ENCODE measurements around the gene FBF1. TPM values are rescaled to one million over a fixed set of nuclear protein-coding genes. Genes with fewer than 3 reads are reported as not detected.

The FBF1 gene
- total and polyA plus RNA-seq, 4 experiments from 2014 or later: 3.7 to 42.7 (median 21.8) TPM

DNA sequence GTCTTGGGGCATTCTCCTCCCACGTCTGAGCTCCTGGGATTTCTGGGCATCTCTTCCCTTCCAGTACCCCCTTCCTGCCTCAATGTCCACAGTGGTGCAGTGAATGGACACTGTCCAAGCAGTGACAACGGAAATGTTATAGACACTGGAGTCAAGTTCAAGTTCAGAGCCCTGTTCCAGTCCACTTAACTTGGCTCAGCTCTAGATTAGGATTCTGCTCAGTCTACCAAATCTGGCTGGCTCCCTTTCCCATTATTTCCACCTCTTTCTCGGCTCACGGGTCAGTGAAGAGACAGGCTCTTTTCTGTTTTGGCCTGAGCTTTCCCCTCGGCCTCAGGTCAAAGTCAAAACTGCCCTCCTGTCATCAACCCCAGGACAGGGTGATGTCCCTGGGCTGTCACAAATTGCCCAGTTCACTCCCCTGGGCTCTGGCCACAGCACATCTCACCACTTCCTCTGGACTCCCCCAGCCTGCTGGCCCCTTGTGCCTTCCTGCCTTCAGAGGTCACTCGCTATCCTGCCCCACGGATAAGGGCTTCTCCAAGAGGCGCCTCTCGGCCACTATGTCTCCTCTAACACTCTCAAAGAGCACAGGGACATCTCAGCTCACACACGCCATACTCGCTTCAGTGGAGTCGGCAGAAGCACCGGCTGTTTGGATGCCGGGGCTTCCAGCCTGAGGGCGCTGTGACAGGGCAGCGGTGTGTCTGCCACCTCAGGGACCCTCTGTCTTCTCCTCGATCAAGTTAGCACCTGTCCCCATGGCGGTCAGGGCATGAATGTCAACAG, 18.5 kb downstream of the FBF1 start:
- intact Hi-C loops (cut with micrococcal nuclease): no loop called here
- Mint-ChIP-seq H3K4me1 (peaks cover 0 to 7% (median under 1%) of the 10 kb centered on the region in 4 donors), H3K36me3 (peaks cover 0 to 5% of the 10 kb centered on the region in 2 donors), H3K9me3 (no peaks in the 10 kb centered on the region), H3K4me3 (no peak overlapping the region), H3K27me3 (no peaks in the 10 kb centered on the region), H3K27ac (peak overlapping the region in 1 of 7 donors; percentile 24)
- Histone ChIP-seq H3K36me3 (ENCODE audit: insufficient read depth, low read length) (no peaks in the 10 kb centered on the region), H3K4me1 (ENCODE audit: insufficient read depth, low read length) (no peaks in the 10 kb centered on the region), H3K27me3 (ENCODE audit: insufficient read depth, low read length) (no peaks in the 10 kb centered on the region), H3K9me3 (ENCODE audit: control insufficient read depth in 1 of 2, low read length in 2 of 2) (no peaks in the 10 kb centered on the region), H3K4me3 (ENCODE audit: low read length in 2 of 2) (no peak overlapping the region), H3K27ac (ENCODE audit: low read depth, low read length) (no peak overlapping the region)
- CTCF ChIA-PET (ENCODE audit: partially characterized antibody): interaction anchor here (0.6 kb wide), 1 partner anchor 10 kb away, joined by 3 read pairs; no protein-coding TSS in a partner anchor
- DNase-seq: no peak
- POLR2A ChIA-PET (ENCODE audit: partially characterized antibody): no interaction called here

DNA sequence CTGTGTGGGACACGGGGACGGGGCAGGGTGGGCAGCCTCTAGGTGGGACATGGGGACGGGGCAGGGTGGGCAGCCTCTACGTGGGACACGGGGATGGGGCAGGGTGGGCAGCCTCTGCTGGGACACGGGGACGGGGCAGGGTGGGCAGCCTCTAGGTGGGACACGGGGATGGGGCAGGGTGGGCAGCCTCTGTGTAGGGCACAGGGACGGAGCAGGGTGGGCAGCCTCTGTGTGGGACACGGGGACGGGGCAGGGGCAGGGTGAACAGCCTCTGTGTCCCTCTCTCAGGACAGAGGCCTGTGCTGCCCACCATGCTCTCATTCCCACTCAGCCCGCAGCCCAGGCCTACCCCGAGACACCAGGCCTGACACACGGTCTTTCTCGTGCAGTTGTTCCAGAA, 19.2 kb downstream of the FBF1 start:
- CTCF ChIA-PET (ENCODE audit: partially characterized antibody): interaction anchor here (0.6 kb wide), 1 partner anchor 11 kb away, joined by 3 read pairs; no protein-coding TSS in a partner anchor
- intact Hi-C loops (cut with micrococcal nuclease): no loop called here
- Histone ChIP-seq H3K27me3 (ENCODE audit: insufficient read depth, low read length) (no peaks in the 10 kb centered on the region), H3K27ac (ENCODE audit: low read depth, low read length) (no peak overlapping the region), H3K9me3 (ENCODE audit: control insufficient read depth in 1 of 2, low read length in 2 of 2) (no peaks in the 10 kb centered on the region), H3K36me3 (ENCODE audit: insufficient read depth, low read length) (no peaks in the 10 kb centered on the region), H3K4me1 (ENCODE audit: insufficient read depth, low read length) (no peaks in the 10 kb centered on the region), H3K4me3 (ENCODE audit: low read length in 2 of 2) (no peak overlapping the region)
- Mint-ChIP-seq H3K27ac (no peak overlapping the region), H3K4me3 (no peak overlapping the region), H3K9me3 (no peaks in the 10 kb centered on the region), H3K27me3 (no peaks in the 10 kb centered on the region), H3K4me1 (peaks cover 0 to 11% (median 4%) of the 10 kb centered on the region in 4 donors), H3K36me3 (peaks cover 4 to 9% of the 10 kb centered on the region in 2 donors)
- POLR2A ChIA-PET (ENCODE audit: partially characterized antibody): no interaction called here
- no peak for DNase-seq

DNA sequence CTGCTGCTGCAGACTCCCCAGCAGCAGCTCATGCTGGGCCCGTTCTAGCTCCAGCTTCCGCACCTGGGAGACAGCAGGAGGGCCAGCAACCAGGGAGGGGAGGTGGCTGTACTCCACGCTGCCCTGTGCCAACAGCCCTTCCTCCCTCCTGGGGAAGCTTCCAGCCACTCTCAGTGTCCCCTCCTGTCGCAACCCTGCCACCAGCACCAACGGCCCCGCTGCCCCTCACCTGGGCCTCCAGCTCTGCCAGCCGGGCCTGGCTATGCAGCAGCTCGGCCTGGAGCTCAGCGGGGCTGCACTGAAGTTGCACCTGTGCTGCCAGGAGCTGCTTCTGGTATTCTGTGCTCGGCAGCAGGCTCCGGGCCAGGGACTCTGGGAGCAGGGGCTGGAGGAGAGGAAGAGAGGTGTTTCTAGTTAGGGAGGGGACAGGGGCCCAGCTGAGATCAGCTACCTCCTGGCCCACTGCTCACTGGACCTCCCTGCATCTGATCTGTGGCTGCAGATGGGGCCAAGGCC, 20.7 kb downstream of the FBF1 start:
- no peaks in the 10 kb centered on the region for H3K9me3 Mint-ChIP-seq
- no peak overlapping the region for H3K4me3 ChIP-seq (ENCODE audit: low read length in 2 of 2)
- POLR2A ChIA-PET (ENCODE audit: partially characterized antibody): interaction anchor here (1.1 kb wide), 1 partner anchor 21 kb away, joined by 3 read pairs; the partner anchor contains the start of gene FBF1
- H3K27ac Mint-ChIP-seq: no peak overlapping the region
- H3K4me3 Mint-ChIP-seq: no peak overlapping the region
- CTCF ChIA-PET (ENCODE audit: partially characterized antibody): no interaction called here
- no peaks in the 10 kb centered on the region for H3K27me3 ChIP-seq (ENCODE audit: insufficient read depth, low read length)
- H3K36me3 Mint-ChIP-seq: peaks cover 4 to 9% of the 10 kb centered on the region in 2 donors
- H3K4me1 ChIP-seq (ENCODE audit: insufficient read depth, low read length): no peaks in the 10 kb centered on the region
- no peaks in the 10 kb centered on the region for H3K36me3 ChIP-seq (ENCODE audit: insufficient read depth, low read length)
- intact Hi-C loops (cut with micrococcal nuclease): no loop called here
- DNase-seq: no peak
- H3K27me3 Mint-ChIP-seq: no peaks in the 10 kb centered on the region
- H3K4me1 Mint-ChIP-seq: peaks cover 0 to 11% (median 4%) of the 10 kb centered on the region in 4 donors
- H3K9me3 ChIP-seq (ENCODE audit: control insufficient read depth in 1 of 2, low read length in 2 of 2): no peaks in the 10 kb centered on the region
- H3K27ac ChIP-seq (ENCODE audit: low read depth, low read length): no peak overlapping the region

DNA sequence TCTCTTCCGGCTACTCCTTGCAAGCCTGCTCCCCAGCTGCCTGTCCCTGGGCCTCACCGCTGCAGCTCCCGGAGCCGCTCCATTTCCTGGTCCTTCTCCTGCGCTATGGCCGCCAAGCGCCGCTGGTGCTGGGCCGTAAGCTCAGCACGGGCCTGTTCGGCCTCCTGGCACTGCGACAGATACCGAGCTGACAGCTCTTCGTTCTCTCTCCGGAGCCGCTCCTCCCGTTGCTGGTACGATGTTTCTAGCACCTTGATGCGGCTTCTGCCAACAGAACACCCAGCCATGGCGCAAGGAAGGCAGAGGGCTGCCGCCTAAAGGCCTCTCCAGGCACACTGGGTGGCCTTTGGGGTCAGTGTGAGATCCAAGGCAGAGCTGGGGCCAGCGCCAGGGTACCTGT, 21.2 kb downstream of the FBF1 start:
- intact Hi-C loops (cut with micrococcal nuclease): no loop called here
- ChIA-PET POLR2A (ENCODE audit: partially characterized antibody) (interaction anchor here (1.1 kb wide), 1 partner anchor 21 kb away, joined by 3 read pairs; the partner anchor contains the start of gene FBF1), CTCF (ENCODE audit: partially characterized antibody) (no interaction called here)
- Histone ChIP-seq H3K27ac (ENCODE audit: low read depth, low read length) (no peak overlapping the region), H3K9me3 (ENCODE audit: control insufficient read depth in 1 of 2, low read length in 2 of 2) (no peaks in the 10 kb centered on the region), H3K36me3 (ENCODE audit: insufficient read depth, low read length) (no peaks in the 10 kb centered on the region), H3K4me3 (ENCODE audit: low read length in 2 of 2) (no peak overlapping the region), H3K4me1 (ENCODE audit: insufficient read depth, low read length) (no peaks in the 10 kb centered on the region), H3K27me3 (ENCODE audit: insufficient read depth, low read length) (no peaks in the 10 kb centered on the region)
- Mint-ChIP-seq H3K4me1 (peaks cover 0 to 11% (median 4%) of the 10 kb centered on the region in 4 donors), H3K36me3 (peaks cover 4 to 10% of the 10 kb centered on the region in 2 donors), H3K27ac (peak overlapping the region in 1 of 7 donors; percentile 61), H3K4me3 (no peak overlapping the region), H3K27me3 (no peaks in the 10 kb centered on the region), H3K9me3 (no peaks in the 10 kb centered on the region)
- no peak for DNase-seq

DNA sequence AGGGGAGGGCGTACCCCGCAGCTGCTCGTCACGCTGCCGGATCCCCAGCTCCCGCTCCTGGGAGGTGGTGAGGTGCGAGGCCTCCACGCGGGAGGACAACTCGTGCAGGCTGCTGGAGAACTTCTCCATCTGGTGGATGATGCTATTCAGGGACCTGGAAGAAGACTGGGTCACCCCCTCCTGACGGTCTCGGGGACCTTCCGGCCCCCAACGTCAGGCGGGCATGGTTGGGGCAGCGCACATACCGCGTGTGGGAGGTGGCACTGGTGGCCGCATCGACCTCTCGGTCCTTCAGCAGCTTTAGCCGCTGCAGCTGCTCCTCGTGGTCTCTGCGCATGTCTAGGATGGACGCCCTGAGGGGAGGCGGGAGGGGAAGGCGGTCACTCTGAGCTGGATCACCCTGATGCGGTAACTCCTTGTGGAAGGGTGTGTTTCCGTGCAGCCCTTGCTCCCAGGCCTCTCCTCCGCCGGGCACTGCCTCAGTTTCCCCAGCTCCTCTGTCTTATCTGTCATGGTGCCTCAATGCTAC, 22.9 kb downstream of the FBF1 start:
- Mint-ChIP-seq H3K9me3 (no peaks in the 10 kb centered on the region), H3K27me3 (no peaks in the 10 kb centered on the region), H3K36me3 (peaks cover 4 to 10% of the 10 kb centered on the region in 2 donors), H3K4me3 (no peak overlapping the region), H3K4me1 (peaks cover 0 to 11% (median 4%) of the 10 kb centered on the region in 4 donors), H3K27ac (peak overlapping the region in 1 of 7 donors; percentile 55)
- ChIA-PET CTCF (ENCODE audit: partially characterized antibody) (interaction anchor here (1.2 to 1.4 kb wide), 2 partner anchors 12 to 87 kb away, joined by 3 to 4 read pairs; no protein-coding TSS in a partner anchor), POLR2A (ENCODE audit: partially characterized antibody) (no interaction called here)
- Histone ChIP-seq H3K9me3 (ENCODE audit: control insufficient read depth in 1 of 2, low read length in 2 of 2) (no peaks in the 10 kb centered on the region), H3K27me3 (ENCODE audit: insufficient read depth, low read length) (no peaks in the 10 kb centered on the region), H3K4me3 (ENCODE audit: low read length in 2 of 2) (no peak overlapping the region), H3K4me1 (ENCODE audit: insufficient read depth, low read length) (no peaks in the 10 kb centered on the region), H3K36me3 (ENCODE audit: insufficient read depth, low read length) (no peaks in the 10 kb centered on the region), H3K27ac (ENCODE audit: low read depth, low read length) (no peak overlapping the region)
- DNase-seq: no peak
- intact Hi-C loops (cut with micrococcal nuclease): no loop called here

DNA sequence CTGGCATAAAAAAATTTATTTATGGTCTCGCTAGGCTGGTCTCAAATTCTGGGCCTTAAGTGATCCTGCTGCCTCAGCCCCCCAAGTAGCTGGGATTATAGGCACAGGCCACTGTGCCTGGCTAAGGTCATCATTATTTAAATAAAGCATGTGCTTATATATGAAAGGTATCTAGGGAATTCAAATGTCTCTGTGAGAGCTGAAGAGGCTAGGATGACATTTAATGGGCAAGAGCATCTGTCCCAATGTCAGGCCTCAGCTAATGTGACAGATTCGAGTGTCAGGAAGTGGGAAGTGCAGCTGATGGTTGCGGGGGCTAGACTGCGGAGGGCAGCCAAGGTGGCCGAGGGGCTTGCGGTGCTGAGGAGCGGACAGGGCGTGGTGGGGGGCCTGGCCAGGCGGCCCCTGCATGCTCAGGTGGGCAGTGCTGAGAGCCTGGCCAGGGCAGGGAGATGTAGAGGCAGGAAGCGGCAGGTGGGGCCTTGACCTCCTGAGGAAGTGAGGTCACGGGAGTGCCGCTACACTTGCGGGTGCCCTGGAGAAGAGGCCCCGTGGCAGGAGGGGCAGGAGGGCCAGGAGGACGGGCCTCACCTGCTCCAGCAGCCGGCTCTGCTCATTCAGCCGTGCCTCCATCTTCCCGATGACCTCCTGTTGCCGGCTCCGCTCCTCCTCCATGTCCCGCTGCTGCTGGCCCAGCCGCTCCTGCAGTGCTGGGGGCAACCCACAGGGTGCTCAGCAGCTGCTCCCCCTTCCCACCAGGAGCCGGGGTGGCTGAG, 23.5 kb downstream of the FBF1 start:
- Mint-ChIP-seq H3K4me3 (peak overlapping the region in 4 of 8 donors; percentile 11 to 69 (median 33)), H3K27ac (peak overlapping the region in 4 of 7 donors; percentile 30 to 83 (median 62)), H3K9me3 (no peaks in the 10 kb centered on the region), H3K36me3 (peaks cover 4 to 8% of the 10 kb centered on the region in 2 donors), H3K27me3 (no peaks in the 10 kb centered on the region), H3K4me1 (peaks cover 0 to 11% (median 4%) of the 10 kb centered on the region in 4 donors)
- H3K4me1 ChIP-seq (ENCODE audit: insufficient read depth, low read length): no peaks in the 10 kb centered on the region
- H3K27ac ChIP-seq (ENCODE audit: low read depth, low read length): no peak overlapping the region
- ChIA-PET POLR2A (ENCODE audit: partially characterized antibody) (no interaction called here), CTCF (ENCODE audit: partially characterized antibody) (interaction anchor here (1.0 to 1.4 kb wide), 3 partner anchors 11 to 164 kb away, joined by 3 to 4 read pairs (median 3); no protein-coding TSS in a partner anchor)
- H3K4me3 ChIP-seq (ENCODE audit: low read length in 2 of 2): no peak overlapping the region
- intact Hi-C loops (cut with micrococcal nuclease): no loop called here
- H3K27me3 ChIP-seq (ENCODE audit: insufficient read depth, low read length): no peaks in the 10 kb centered on the region
- H3K36me3 ChIP-seq (ENCODE audit: insufficient read depth, low read length): no peaks in the 10 kb centered on the region
- no peak for DNase-seq
- no peaks in the 10 kb centered on the region for H3K9me3 ChIP-seq (ENCODE audit: control insufficient read depth in 1 of 2, low read length in 2 of 2)

Data from CD4-positive, alpha-beta memory T cell (primary cell).